ENCODE results near the gene BCL7C. TPM values are rescaled to one million over a fixed set of nuclear protein-coding genes. Genes with fewer than 3 reads are reported as not detected.

The BCL7C gene
- polyA plus RNA-seq, 1 experiment, result 27.7 TPM

GRCh38 chr16:30853758-30854157 is 40.1 kb downstream of the BCL7C start:
- TF ChIP-seq CTCF (IDR thresholded peaks at IDR 0.05; ENCODE audit: low read depth, low read length), result no peak
- CTCF ChIA-PET, result interaction anchor here (1.2 to 7.0 kb wide), 2 partner anchors 9 to 40 kb away, joined by 5 to 66 read pairs; no protein-coding TSS in a partner anchor

GRCh38 chr16:30850246-30850645 is 43.6 kb downstream of the BCL7C start:
- no peak for TF ChIP-seq CTCF (IDR thresholded peaks at IDR 0.05; ENCODE audit: low read depth, low read length)
- ChIA-PET CTCF (no interaction called here), POLR2A (no interaction called here)

More at GRCh38 chr16:30853758-30854157, 40.1 kb downstream of the BCL7C start:
- POLR2A ChIA-PET, result interaction anchor here (1.8 kb wide), 1 partner anchor 21 kb away, joined by 4 read pairs; no protein-coding TSS in a partner anchor
- DNase-seq (ENCODE audit: low read depth, low spot score), result no peak
- H3K4me3 ChIP-seq (ENCODE audit: low read depth, low read length), result no peak overlapping the region
- no peaks in the 10 kb centered on the region for H3K9me3 ChIP-seq (ENCODE audit: control insufficient read depth, insufficient read depth, low read length)
- H3K27ac ChIP-seq (ENCODE audit: low read depth, low read length), result no peak overlapping the region
- H3K27me3 ChIP-seq (ENCODE audit: control insufficient read depth, insufficient read depth, low read length), result no peaks in the 10 kb centered on the region

GRCh38 chr16:30846649-30847402 is 47.1 kb downstream of the BCL7C start:
- Histone ChIP-seq H3K27me3 (ENCODE audit: control insufficient read depth, insufficient read depth, low read length) (no peaks in the 10 kb centered on the region), H3K9me3 (ENCODE audit: control insufficient read depth, insufficient read depth, low read length) (no peaks in the 10 kb centered on the region), H3K4me3 (ENCODE audit: low read depth, low read length) (no peak overlapping the region), H3K27ac (ENCODE audit: low read depth, low read length) (no peak overlapping the region)
- DNase-seq (ENCODE audit: low read depth, low spot score), result no peak
- TF ChIP-seq CTCF (IDR thresholded peaks at IDR 0.05; ENCODE audit: low read depth, low read length), result no peak
- ChIA-PET POLR2A (interaction anchor here (0.6 to 1.2 kb wide), 2 partner anchors 27 to 41 kb away, joined by 3 to 4 read pairs; no protein-coding TSS in a partner anchor), CTCF (interaction anchor here (0.9 to 3.6 kb wide), 3 partner anchors 22 to 73 kb away, joined by 4 to 59 read pairs (median 11); no protein-coding TSS in a partner anchor)

More at GRCh38 chr16:30850246-30850645, 43.6 kb downstream of the BCL7C start:
- Histone ChIP-seq H3K9me3 (ENCODE audit: control insufficient read depth, insufficient read depth, low read length) (no peaks in the 10 kb centered on the region), H3K4me3 (ENCODE audit: low read depth, low read length) (no peak overlapping the region), H3K27ac (ENCODE audit: low read depth, low read length) (no peak overlapping the region), H3K27me3 (ENCODE audit: control insufficient read depth, insufficient read depth, low read length) (no peaks in the 10 kb centered on the region)
- no peak for DNase-seq (ENCODE audit: low read depth, low spot score)

GRCh38 chr16:30844671-30845449 is 49.0 kb downstream of the BCL7C start:
- peak; percentile 81 for DNase-seq (ENCODE audit: low read depth, low spot score)
- CTCF ChIA-PET, result interaction anchor here (0.5 to 3.9 kb wide), 37 partner anchors 10 to 297 kb away, joined by 3 to 66 read pairs (median 6); partner anchors contain the start of genes BCL7C, CTF1, FBXL19 and ZNF629
- Histone ChIP-seq H3K27ac (ENCODE audit: low read depth, low read length) (peak overlapping the region; percentile 21), H3K27me3 (ENCODE audit: control insufficient read depth, insufficient read depth, low read length) (no peaks in the 10 kb centered on the region), H3K9me3 (ENCODE audit: control insufficient read depth, insufficient read depth, low read length) (no peaks in the 10 kb centered on the region), H3K4me3 (ENCODE audit: low read depth, low read length) (no peak overlapping the region)
- TF ChIP-seq CTCF (IDR thresholded peaks at IDR 0.05; ENCODE audit: low read depth, low read length), result peak; percentile 95
- POLR2A ChIA-PET, result interaction anchor here (0.6 to 1.4 kb wide), 5 partner anchors 25 to 150 kb away, joined by 3 to 4 read pairs (median 4); no protein-coding TSS in a partner anchor
